B cell (primary cell): ENCODE results near the gene HINT3. TPM values are rescaled to one million over a fixed set of nuclear protein-coding genes. Genes with fewer than 3 reads are reported as not detected.

ENCODE experiments used
- ATAC-seq: fragments of 200-7000 bp; cut with Tn5 transposase; one replicate; pipeline ENCODE4 v1.10.0; 2021; ENCODE audit warnings: low read depth, mild to moderate bottlenecking, moderate number of reproducible peaks, moderate library complexity
- CTCF ChIA-PET: fragments of 350-600 bp; sonication (Branson Sonifier 250); formaldehyde crosslinking; loops from one replicate; lab custom pipeline; 2021; ENCODE audit warnings: antibody characterized with exemption, inconsistent platforms; lab: Charles Lee
- POLR2A ChIA-PET: fragments of 350-600 bp; sonication (Branson Sonifier 250); formaldehyde crosslinking; loops from one replicate; lab custom pipeline; 2021; ENCODE audit warnings: antibody characterized with exemption; lab: Charles Lee
- DNase-seq: peaks from one replicate; pipeline ENCODE4 v3.0.0; 2013
- H2AFZ ChIP-seq: 2 replicates; pipeline ENCODE4 v1.6.1; 2012; ENCODE audit warnings: mild to moderate bottlenecking, low read depth, low read length; ENCODE audit not compliant: insufficient read depth, poor library complexity, severe bottlenecking
- H3K27ac ChIP-seq, 2 donors: 1 replicate in 1 of 2; 2 replicates in 1 of 2; pipeline ENCODE4 v1.5.1; 2012 to 2013; ENCODE audit warnings: low read length in 2 of 2, mild to moderate bottlenecking in 2 of 2, moderate library complexity in 1 of 2
- H3K27me3 ChIP-seq, 4 experiments: fragments of 200-600 bp in 1 of 4; sonication (generic) in 1 of 4; replicated peaks in 1 of 4; 1 replicate in 2 of 4; 2 replicates in 2 of 4; pipeline versions ENCODE4 v1.6.1 to v1.7.0; 2013 to 2016; ENCODE audit warnings: low read length in 3 of 4, mild to moderate bottlenecking in 2 of 4, mixed read lengths in 1 of 4, moderate library complexity in 1 of 4; ENCODE audit not compliant: insufficient read depth in 4 of 4, control insufficient read depth in 3 of 4; ENCODE audit errors: control extremely low read depth in 1 of 4
- H3K36me3 ChIP-seq, 2 experiments: replicated peaks in 1 of 2; 1 replicate in 1 of 2; 2 replicates in 1 of 2; pipeline versions ENCODE4 v1.6.1 to v1.7.1; 2013; ENCODE audit warnings: low read length in 1 of 2; ENCODE audit not compliant: insufficient read depth in 2 of 2, control insufficient read depth in 1 of 2; ENCODE audit errors: control extremely low read depth in 1 of 2, extremely low read depth in 1 of 2
- H3K4me1 ChIP-seq, 2 donors: fragments of 200-600 bp in 1 of 2; sonication (generic) in 1 of 2; 1 replicate in 1 of 2; 2 replicates in 1 of 2; pipeline versions ENCODE4 v1.5.1 to v1.6.1; 2013 to 2017; ENCODE audit warnings: low read length in 2 of 2; ENCODE audit not compliant: control insufficient read depth in 2 of 2, insufficient read depth in 2 of 2
- H3K4me2 ChIP-seq: replicated peaks from 2 replicates; pipeline ENCODE3; 2012; ENCODE audit warnings: mild to moderate bottlenecking, low read depth, low read length; ENCODE audit not compliant: poor library complexity, severe bottlenecking
- H3K4me3 ChIP-seq, 5 experiments: fragments of 200-600 bp in 1 of 5; sonication (generic) in 1 of 5; 1 replicate in 3 of 5; 2 replicates in 2 of 5; pipeline versions ENCODE4 v1.5.1 to v1.7.0; 2011 to 2016; ENCODE audit warnings: low read length in 4 of 5, mild to moderate bottlenecking in 4 of 5, low read depth in 2 of 5, control low read depth in 1 of 5, moderate library complexity in 1 of 5; ENCODE audit not compliant: insufficient read depth in 1 of 5; ENCODE audit errors: control extremely low read depth in 1 of 5, extremely low read depth in 1 of 5
- H3K79me2 ChIP-seq: fragments of 200-600 bp; sonication (generic); one replicate; pipeline ENCODE4 v1.6.0; 2016; ENCODE audit warnings: low read length; ENCODE audit not compliant: control insufficient read depth, insufficient read depth
- H3K9ac ChIP-seq: fragments of 200-600 bp; sonication (generic); 2 replicates; pipeline ENCODE4 v1.6.1; 2017; ENCODE audit warnings: mild to moderate bottlenecking, low read length, moderate library complexity
- H3K9me3 ChIP-seq, 3 donors: one replicate each; pipeline versions ENCODE4 v1.6.1 to v1.7.1; 2013; ENCODE audit warnings: low read length in 2 of 3; ENCODE audit not compliant: control insufficient read depth in 2 of 3, insufficient read depth in 1 of 3; ENCODE audit errors: control extremely low read depth in 1 of 3
- H4K20me1 ChIP-seq: 2 replicates; pipeline ENCODE4 v1.6.0; 2012; ENCODE audit warnings: mild to moderate bottlenecking, low read length; ENCODE audit not compliant: insufficient read depth, control insufficient read depth, poor library complexity, severe bottlenecking
- H3K27ac Mint-ChIP-seq: one replicate; pipeline ENCODE4 v1.8.0; 2021; ENCODE audit warnings: mixed read lengths
- H3K27me3 Mint-ChIP-seq: one replicate; pipeline ENCODE4 v1.8.0; 2021; ENCODE audit warnings: mixed read lengths
- H3K4me1 Mint-ChIP-seq: one replicate; pipeline ENCODE4 v1.8.0; 2021; ENCODE audit warnings: mixed read lengths
- H3K4me3 Mint-ChIP-seq: one replicate; pipeline ENCODE4 v1.8.0; 2021; ENCODE audit warnings: mixed read lengths
- H3K9me3 Mint-ChIP-seq: one replicate; pipeline ENCODE4 v1.8.0; 2022; ENCODE audit warnings: mixed read lengths; ENCODE audit not compliant: insufficient read depth
- CTCF ChIP-seq: fragments of 200-600 bp; IDR thresholded peaks from one replicate; pipeline ENCODE4 v1.8.0; 2022; ENCODE audit warnings: antibody characterized with exemption, mild to moderate bottlenecking
- EZH2 ChIP-seq: IDR thresholded peaks from 2 replicates; pipeline ENCODE4 v1.6.1; 2012; ENCODE audit warnings: borderline replicate concordance, low read depth, mild to moderate bottlenecking, moderate library complexity, low read length; ENCODE audit not compliant: insufficient read depth, poor library complexity, severe bottlenecking
- WGBS: methylation state at CpG from one replicate; pipeline ENCODE4 v1.1.5; 2013; ENCODE audit warnings: missing lambda C conversion rate; ENCODE audit not compliant: insufficient coverage; 5-methylcytosine and 5-hydroxymethylcytosine counted together
- intact Hi-C: fragments of 100-400 bp; cut with micrococcal nuclease; formaldehyde crosslinking; loops from one replicate; pipeline ENCODE4 v1.10.0; 2022
- polyA plus RNA-seq: library from polyadenylated mRNA; depleted of rRNA; stranded (reverse); fragments of >200 nt; gene quantifications from 2 replicates; pipeline ENCODE4 v1.2.3, GENCODE V29; 2012
- total RNA-seq, 2 donors: library from RNA; stranded (reverse); fragments of 120-200 nt in 1 of 2; gene quantifications; 1 replicate in 1 of 2; 2 replicates in 1 of 2; pipeline versions ENCODE4 v1.2.3 to v1.2.4, GENCODE V29; 2013 to 2022

Gene HINT3
- total and polyA plus RNA-seq, 2 donors (not counting 1 experiment from before 2014, with no cell fraction given), result 5.5 to 12.4 TPM

DNA sequence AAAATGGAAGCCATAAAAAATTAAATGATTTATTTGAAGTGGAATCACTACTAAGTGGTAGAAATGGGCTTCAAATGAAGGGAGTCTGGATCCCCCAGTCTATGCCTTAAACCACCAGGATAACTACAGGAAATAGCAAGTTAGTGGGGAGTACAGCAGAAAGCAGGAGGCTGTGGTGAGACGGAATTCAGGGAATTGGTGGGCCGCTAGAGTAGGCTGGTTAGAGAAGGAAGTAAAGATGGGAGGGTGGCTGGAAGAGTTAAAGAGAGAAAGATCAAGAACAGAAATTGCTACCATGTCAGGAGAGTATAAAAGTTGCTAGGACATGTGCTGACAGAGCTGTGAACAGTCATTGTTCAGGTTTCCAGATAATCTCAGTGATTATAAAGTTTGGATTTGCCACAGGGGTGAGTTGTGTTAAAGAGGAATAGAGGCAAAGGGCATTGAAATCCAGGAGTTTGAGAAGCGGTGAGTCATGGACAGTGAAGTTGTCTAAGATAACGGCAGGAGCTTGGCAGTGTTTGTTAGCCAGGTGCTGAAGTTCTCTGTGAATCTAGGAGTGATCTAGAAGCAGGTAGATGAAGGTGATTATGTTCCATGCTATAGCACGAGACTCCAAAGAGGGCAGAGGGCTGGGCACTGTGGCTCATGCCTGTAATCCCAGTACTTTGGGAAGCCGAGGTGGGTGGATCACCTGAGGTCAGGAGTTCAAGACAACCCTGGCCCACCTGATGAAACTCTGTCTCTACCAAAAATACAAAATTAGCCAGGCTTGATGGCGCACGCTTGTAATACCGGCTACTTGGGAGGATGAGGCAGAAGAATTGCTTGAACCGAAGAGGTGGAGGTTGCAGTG lies 13.7 kb upstream of the HINT3 start:
- Histone ChIP-seq H3K9me3 (no peaks in the 10 kb centered on the region), H3K4me1 (no peaks in the 10 kb centered on the region), H3K4me2 (no peak overlapping the region), H3K36me3 (no peaks in the 10 kb centered on the region), H3K27ac (no peak overlapping the region), H3K9ac (no peak overlapping the region), H4K20me1 (no peaks in the 10 kb centered on the region), H3K27me3 (peaks cover 0 to 9% (median 3%) of the 10 kb centered on the region in 4 experiments), H3K79me2 (no peaks in the 10 kb centered on the region), H2AFZ (no peak overlapping the region), H3K4me3 (no peak overlapping the region)
- ChIA-PET POLR2A (no interaction called here), CTCF (interaction anchor here (1.0 kb wide), 1 partner anchor 14 kb away, joined by 7 read pairs; the partner anchor contains the start of gene HINT3)
- 95% methylated on average over 8 of the region's 10 CpGs for WGBS
- Mint-ChIP-seq H3K27me3 (peaks cover 17% of the 10 kb centered on the region), H3K27ac (no peak overlapping the region), H3K4me3 (no peak overlapping the region), H3K9me3 (no peaks in the 10 kb centered on the region), H3K4me1 (no peaks in the 10 kb centered on the region)
- TF ChIP-seq CTCF (no peak), EZH2 (no peak)
- DNase-seq, result no peak
- intact Hi-C loops, result no loop called here
- no peak for ATAC-seq
